HAP-1 (cell line): ENCODE results near the gene GRID2IP.
"Not testable (repeated sequence)": the region's sequence is repeated elsewhere in the genome, so short reads cannot be mapped to it uniquely, and the experiment has no call there.

ENCODE experiments used
- DNase-seq, 2 experiments: peaks; one replicate each; pipeline ENCODE4 v3.0.0-alpha.2; 2016 to 2020; ENCODE audit warnings: low spot score in 2 of 2
- H3K27me3 ChIP-seq: fragments of 250-450 bp; sonication (Bioruptor Pico); 2 replicates; pipeline ENCODE4 v1.5.1; 2020; ENCODE audit warnings: low read depth, mild to moderate bottlenecking, moderate library complexity
- H3K36me3 ChIP-seq: fragments of 250-450 bp; sonication (Bioruptor Pico); replicated peaks from 2 replicates; pipeline ENCODE4 v1.5.1; 2020; ENCODE audit warnings: mild to moderate bottlenecking
- H3K4me1 ChIP-seq: fragments of 250-450 bp; sonication (Bioruptor Pico); 2 replicates; pipeline ENCODE4 v1.5.1; 2020; ENCODE audit warnings: mild to moderate bottlenecking
- H3K4me3 ChIP-seq: fragments of 250-450 bp; sonication (Bioruptor Pico); 2 replicates; pipeline ENCODE4 v1.5.1; 2020; ENCODE audit warnings: mild to moderate bottlenecking, moderate library complexity
- H3K9me3 ChIP-seq: fragments of 250-450 bp; sonication (Bioruptor Pico); 2 replicates; pipeline ENCODE4 v1.5.1; 2020; ENCODE audit warnings: mild to moderate bottlenecking, moderate library complexity
- in situ Hi-C: fragments of 300-500 bp; cut with MboI; formaldehyde crosslinking; loops from 3 replicates; pipeline ENCODE4 v1.14.3; 2020; ENCODE audit warnings: low sequenced_read_pairs, inconsistent platforms, mixed read lengths

GRID2IP gene

GRCh38 chr7:6551016-6551511 is at the start of gene GRID2IP:
Gene GRID2IP, minus strand, starts transcription at chr7:6551461. Its CDS starts 25 bp downstream, at chr7:6551436.
- no peaks in the 10 kb centered on the region for H3K27me3 ChIP-seq
- no peaks in the 10 kb centered on the region for H3K36me3 ChIP-seq
- in situ Hi-C loops: no loop called here
- no peaks in the 10 kb centered on the region for H3K4me1 ChIP-seq
- H3K4me3 ChIP-seq: no peak within 1 kb of the TSS
- H3K9me3 ChIP-seq: no peaks in the 10 kb centered on the region
- no peak for DNase-seq

DNA sequence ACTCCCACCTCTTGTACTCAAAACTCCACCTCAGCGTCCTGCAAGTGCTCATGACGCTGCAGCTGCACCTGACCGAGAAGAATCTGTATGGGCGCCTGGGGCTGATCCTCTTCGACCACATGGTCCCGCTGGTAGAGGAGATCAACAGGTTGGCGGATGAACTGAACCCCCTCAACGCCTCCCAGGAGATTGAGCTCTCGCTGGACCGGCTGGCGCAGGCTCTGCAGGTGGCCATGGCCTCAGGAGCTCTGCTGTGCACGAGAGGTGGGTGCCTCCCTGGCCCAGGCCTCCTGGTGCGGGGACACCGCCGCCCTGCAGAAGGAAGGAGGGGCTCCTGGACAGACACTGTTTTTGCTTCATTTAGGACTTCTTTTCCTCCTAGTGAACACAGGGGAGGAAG is 48.8 kb upstream of the GRID2IP start:
- no peak for DNase-seq
- H3K4me1 ChIP-seq: no peaks in the 10 kb centered on the region
- H3K36me3 ChIP-seq: peaks cover 42% of the 10 kb centered on the region
- no peak overlapping the region for H3K4me3 ChIP-seq
- H3K27me3 ChIP-seq: no peaks in the 10 kb centered on the region
- in situ Hi-C loops: no loop called here
- H3K9me3 ChIP-seq: no peaks in the 10 kb centered on the region

- Histone ChIP-seq H3K36me3 (peaks cover 51% of the 10 kb centered on the region), H3K4me1 (peaks cover 4% of the 10 kb centered on the region), H3K27me3 (no peaks in the 10 kb centered on the region), H3K4me3 (peak overlapping the region; percentile 84), H3K9me3 (no peaks in the 10 kb centered on the region)
- in situ Hi-C loops: no loop called here
- DNase-seq: no peak
These were observed 39.4 kb upstream of the GRID2IP start for GRCh38 chr7:6590645-6591110.

GRCh38 chr7:6589829-6590644 is 38.8 kb upstream of the GRID2IP start, which contains the start of gene INTS15:
Gene INTS15, plus strand, starts transcription at chr7:6590021. Its CDS starts 263 bp downstream, at chr7:6590284.
- Histone ChIP-seq H3K27me3 (no peaks in the 10 kb centered on the region), H3K9me3 (no peaks in the 10 kb centered on the region), H3K4me1 (peaks cover 4% of the 10 kb centered on the region), H3K36me3 (peaks cover 51% of the 10 kb centered on the region), H3K4me3 (peak within 1 kb of the TSS; percentile 84)
- in situ Hi-C loops: no loop called here
- peak; percentile 63 to 85 for DNase-seq

GRCh38 chr7:6589151-6589828 is 38.0 kb upstream of the GRID2IP start:
- peaks cover 50% of the 10 kb centered on the region for H3K36me3 ChIP-seq
- no peak for DNase-seq
- no peaks in the 10 kb centered on the region for H3K9me3 ChIP-seq
- H3K4me1 ChIP-seq: peaks cover 4% of the 10 kb centered on the region
- peak overlapping the region; percentile 15; the same call in 1 of the 2 replicates for H3K4me3 ChIP-seq
- in situ Hi-C loops: no loop called here
- no peaks in the 10 kb centered on the region for H3K27me3 ChIP-seq

- Histone ChIP-seq H3K36me3 (peaks cover 52% of the 10 kb centered on the region), H3K4me3 (no peak overlapping the region), H3K4me1 (peaks cover 4% of the 10 kb centered on the region), H3K27me3 (no peaks in the 10 kb centered on the region), H3K9me3 (no peaks in the 10 kb centered on the region)
- no peak for DNase-seq
- in situ Hi-C loops: no loop called here
These were observed 37.3 kb upstream of the GRID2IP start for GRCh38 chr7:6588566-6588965.

DNA sequence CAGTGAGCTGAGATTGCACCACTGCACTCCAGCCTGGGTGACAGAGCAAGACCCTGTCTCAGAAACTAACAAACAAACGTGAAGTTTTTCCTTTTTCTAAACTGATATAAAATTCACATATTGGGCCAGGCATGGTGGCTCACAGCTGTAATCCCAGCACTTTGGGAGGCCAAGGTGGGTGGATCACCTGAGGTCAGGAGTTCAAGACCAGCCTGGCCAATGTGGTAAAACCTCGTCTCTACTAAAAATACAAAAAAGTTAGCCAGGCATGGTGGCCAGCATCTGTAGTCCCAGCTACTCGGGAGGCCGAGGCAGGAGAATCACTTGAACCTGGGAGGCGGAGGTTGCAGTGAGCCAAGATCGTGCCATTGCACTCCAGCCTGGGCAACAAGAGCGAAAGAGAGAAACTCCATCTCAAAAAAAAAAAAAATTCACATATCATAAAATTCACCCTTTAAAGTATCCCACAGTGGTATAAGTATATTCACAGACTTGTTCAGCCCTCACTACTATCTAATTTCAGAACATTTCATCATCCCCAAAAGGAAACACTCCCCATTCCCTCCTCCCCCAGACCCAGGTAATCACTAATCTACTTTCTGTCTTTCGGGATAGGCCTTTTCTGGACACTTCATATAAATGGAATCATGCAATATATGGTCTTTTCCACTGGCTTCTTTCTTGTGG is 34.6 kb upstream of the GRID2IP start:
- H3K27me3 ChIP-seq, in situ Hi-C loops, H3K4me3 ChIP-seq, H3K9me3 ChIP-seq, H3K4me1 ChIP-seq, DNase-seq: not testable (repeated sequence)
- H3K36me3 ChIP-seq: peaks cover 70% of the 10 kb centered on the region

GRCh38 chr7:6579446-6579845 is 28.2 kb upstream of the GRID2IP start:
- peaks cover 34% of the 10 kb centered on the region for H3K36me3 ChIP-seq
- peaks cover 10% of the 10 kb centered on the region for H3K4me1 ChIP-seq
- DNase-seq: peak in 1 of 2 experiments; percentile 18
- no peaks in the 10 kb centered on the region for H3K9me3 ChIP-seq
- no peaks in the 10 kb centered on the region for H3K27me3 ChIP-seq
- H3K4me3 ChIP-seq: no peak overlapping the region
- in situ Hi-C loops: no loop called here

DNA sequence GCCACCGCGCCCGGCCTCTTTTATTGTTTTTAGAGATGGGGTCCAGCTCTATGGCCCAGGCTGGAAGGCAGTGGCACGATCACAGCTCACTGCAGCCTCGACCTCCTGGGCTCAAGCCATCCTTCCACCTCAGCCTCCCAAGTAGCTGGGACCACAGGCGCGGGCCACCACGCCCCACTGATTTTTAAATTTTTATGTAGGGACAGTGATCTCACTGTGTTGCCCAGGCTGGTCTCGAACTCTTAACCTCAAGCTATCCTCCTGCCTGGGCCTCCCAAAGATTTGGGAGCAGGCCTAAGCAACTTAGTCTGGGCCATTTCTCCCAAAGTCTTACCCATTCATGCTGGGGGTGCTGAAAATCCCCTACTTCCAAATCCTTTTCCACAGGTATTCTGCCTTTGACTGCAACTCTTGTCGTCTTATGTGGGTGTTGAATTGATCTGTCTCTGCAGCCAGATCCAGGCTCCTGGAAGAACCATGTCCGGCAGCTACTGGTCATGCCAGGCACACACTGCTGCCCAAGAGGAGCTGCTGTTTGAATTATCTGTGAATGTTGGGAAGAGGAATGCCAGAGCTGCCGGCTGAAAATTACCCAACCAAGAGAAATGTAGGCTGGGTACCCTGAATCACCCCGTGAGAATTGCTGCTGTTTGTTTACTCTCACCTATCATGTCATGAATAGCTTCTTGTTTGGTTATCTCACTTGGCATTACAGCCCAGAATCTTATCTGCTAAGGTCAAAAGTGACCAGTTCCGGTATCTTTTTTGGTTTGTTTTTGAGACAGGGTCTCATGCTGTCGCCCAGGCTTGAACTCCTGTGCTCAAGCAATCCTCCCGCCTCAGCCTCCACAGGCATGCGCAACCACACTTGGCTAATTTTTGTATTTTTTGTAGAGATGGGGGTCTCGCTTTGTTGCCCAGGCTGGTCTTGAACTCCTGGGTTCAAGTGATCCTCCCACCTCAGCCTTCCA is 27.1 kb upstream of the GRID2IP start:
- peak overlapping the region; percentile 80 for H3K4me3 ChIP-seq
- peaks cover 10% of the 10 kb centered on the region for H3K4me1 ChIP-seq
- in situ Hi-C loops: no loop called here
- H3K9me3 ChIP-seq: no peaks in the 10 kb centered on the region
- H3K27me3 ChIP-seq: no peaks in the 10 kb centered on the region
- no peak for DNase-seq
- peaks cover 26% of the 10 kb centered on the region for H3K36me3 ChIP-seq

DNA sequence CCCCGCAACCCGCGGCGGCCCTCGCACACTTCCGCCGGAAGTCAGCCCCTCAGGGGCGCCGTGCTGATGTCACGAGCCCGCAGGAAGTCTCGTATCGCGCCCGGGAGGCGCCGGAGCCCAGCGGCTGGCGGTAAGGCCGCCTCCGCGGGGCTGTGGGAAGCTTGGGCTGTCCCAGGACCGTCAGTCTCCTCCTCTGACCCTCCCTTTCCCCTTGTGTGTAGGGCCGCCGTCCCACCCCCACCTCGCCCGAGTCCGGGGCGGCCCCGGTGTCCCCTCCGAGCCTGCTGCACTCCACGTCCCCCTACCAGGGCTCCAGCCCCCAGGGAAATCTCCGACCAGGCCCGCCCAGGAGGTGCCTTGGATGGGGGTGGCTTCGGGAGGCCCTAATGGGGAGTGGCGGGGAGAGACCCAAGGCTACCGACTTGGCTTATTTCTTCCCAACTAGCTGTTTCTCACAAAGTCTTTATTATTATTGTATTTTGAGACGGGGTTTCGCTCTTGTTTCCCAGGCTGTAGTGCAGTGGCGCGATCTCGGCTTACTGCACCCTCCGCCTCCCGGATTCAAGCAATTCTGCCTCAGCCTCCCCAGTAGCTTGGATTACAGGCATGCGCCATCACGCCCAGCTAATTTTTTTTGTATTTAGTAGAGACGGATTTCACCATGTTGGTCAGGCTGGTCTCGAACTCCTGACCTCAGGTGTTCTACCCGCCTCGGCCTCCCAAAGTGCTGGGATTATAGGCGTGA is 26.3 kb upstream of the GRID2IP start, which contains the start of gene ZDHHC4:
Gene ZDHHC4, plus strand, starts transcription at position 86 of the 745 bp plus-strand sequence. CDS start 3,108 bp downstream, outside the sequence.
- Histone ChIP-seq H3K9me3 (no peaks in the 10 kb centered on the region), H3K36me3 (peaks cover 17% of the 10 kb centered on the region), H3K4me1 (peaks cover 10% of the 10 kb centered on the region), H3K27me3 (no peaks in the 10 kb centered on the region), H3K4me3 (peak within 1 kb of the TSS; percentile 80)
- DNase-seq: peak; percentile 87 to 92
- in situ Hi-C loops: no loop called here

DNA sequence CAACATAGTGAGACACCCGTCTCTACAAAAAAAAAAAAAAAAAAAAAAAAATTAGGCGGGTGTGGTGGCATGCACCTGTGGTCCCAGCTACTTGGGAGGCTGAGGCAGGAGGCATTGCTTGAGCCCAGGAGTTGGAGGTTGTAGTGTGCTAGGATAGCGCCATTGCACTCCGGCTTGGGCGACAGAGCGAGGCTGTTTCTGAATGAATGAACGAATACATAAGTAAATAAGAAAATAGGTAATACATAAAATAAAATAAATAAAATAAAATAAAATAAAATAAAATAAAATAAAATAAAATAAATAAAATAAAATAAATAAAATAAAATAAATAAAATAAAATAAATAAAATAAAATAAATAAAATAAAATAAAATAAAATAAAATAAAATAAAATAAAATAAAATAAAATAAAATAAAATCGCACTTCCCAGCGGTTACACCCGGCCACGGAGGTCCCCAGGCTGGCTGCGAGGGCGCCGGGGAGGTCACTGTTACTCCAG is 25.7 kb upstream of the GRID2IP start:
- peaks cover 11% of the 10 kb centered on the region for H3K36me3 ChIP-seq
- peak overlapping the region; percentile 80 for H3K4me3 ChIP-seq
- H3K9me3 ChIP-seq, in situ Hi-C loops, DNase-seq, H3K27me3 ChIP-seq: not testable (repeated sequence)
- H3K4me1 ChIP-seq: peaks cover 10% of the 10 kb centered on the region
